Body of pancreas (tissue), 4 donors: ENCODE measurements around the gene ELAVL2.

ENCODE experiments used
- POLR2A ChIP-seq, 3 donors: fragments of 450-650 bp; IDR thresholded peaks; one replicate each; pipeline ENCODE4 v1.6.1; 2016; ENCODE audit warnings: antibody characterized with exemption in 3 of 3, mild to moderate bottlenecking in 2 of 3
- TF ChIP-seq, protein P1 (sequence below), 7 experiments: fragments of 450-650 bp in 4 of 7; fragments of 200-600 bp in 3 of 7; sonication (generic) in 3 of 7; IDR thresholded peaks; one replicate each; pipeline ENCODE4 v1.5.1; 2016 to 2019; ENCODE audit warnings: antibody characterized with exemption in 7 of 7

GRCh38 chr9:23663946-23664345 is 162.1 kb downstream of the ELAVL2 start:
- TF ChIP-seq, protein P1, sequence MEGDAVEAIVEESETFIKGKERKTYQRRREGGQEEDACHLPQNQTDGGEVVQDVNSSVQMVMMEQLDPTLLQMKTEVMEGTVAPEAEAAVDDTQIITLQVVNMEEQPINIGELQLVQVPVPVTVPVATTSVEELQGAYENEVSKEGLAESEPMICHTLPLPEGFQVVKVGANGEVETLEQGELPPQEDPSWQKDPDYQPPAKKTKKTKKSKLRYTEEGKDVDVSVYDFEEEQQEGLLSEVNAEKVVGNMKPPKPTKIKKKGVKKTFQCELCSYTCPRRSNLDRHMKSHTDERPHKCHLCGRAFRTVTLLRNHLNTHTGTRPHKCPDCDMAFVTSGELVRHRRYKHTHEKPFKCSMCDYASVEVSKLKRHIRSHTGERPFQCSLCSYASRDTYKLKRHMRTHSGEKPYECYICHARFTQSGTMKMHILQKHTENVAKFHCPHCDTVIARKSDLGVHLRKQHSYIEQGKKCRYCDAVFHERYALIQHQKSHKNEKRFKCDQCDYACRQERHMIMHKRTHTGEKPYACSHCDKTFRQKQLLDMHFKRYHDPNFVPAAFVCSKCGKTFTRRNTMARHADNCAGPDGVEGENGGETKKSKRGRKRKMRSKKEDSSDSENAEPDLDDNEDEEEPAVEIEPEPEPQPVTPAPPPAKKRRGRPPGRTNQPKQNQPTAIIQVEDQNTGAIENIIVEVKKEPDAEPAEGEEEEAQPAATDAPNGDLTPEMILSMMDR (IDR thresholded peaks at IDR 0.05), result no peak
- TF ChIP-seq POLR2A (IDR thresholded peaks at IDR 0.05), result no peak
